Measurements from ENCODE around the gene KRTAP10-12.

The KRTAP10-12 gene

GRCh38 chr21:44664691-44665090 is 32.3 kb upstream of the KRTAP10-12 start:
- H3K27ac ChIP-seq = no peak overlapping the region
- TF ChIP-seq POLR2AphosphoS5 (IDR thresholded peaks at IDR 0.05; ENCODE audit: borderline replicate concordance, low read depth, low read length) = no peak
- no peak for TF ChIP-seq FOXP2 (optimal IDR thresholded peaks at IDR 0.05; ENCODE audit: control extremely low read depth, extremely low read length, insufficient read depth)
- no peak for TF ChIP-seq EZH2 (IDR thresholded peaks at IDR 0.05)
- no peak overlapping the region for H3K9ac ChIP-seq (ENCODE audit: insufficient read length)
- no peak for DNase-seq (ENCODE audit: low read depth, low spot score)
- peaks cover 11% of the 10 kb centered on the region for H3K9me3 ChIP-seq (ENCODE audit: low read depth, low read length)
- peaks cover 25% of the 10 kb centered on the region; the same call in 1 of the 2 replicates for H3K36me3 ChIP-seq (ENCODE audit: insufficient read depth, low read length)
- no peak overlapping the region for H3K4me3 ChIP-seq

DNA sequence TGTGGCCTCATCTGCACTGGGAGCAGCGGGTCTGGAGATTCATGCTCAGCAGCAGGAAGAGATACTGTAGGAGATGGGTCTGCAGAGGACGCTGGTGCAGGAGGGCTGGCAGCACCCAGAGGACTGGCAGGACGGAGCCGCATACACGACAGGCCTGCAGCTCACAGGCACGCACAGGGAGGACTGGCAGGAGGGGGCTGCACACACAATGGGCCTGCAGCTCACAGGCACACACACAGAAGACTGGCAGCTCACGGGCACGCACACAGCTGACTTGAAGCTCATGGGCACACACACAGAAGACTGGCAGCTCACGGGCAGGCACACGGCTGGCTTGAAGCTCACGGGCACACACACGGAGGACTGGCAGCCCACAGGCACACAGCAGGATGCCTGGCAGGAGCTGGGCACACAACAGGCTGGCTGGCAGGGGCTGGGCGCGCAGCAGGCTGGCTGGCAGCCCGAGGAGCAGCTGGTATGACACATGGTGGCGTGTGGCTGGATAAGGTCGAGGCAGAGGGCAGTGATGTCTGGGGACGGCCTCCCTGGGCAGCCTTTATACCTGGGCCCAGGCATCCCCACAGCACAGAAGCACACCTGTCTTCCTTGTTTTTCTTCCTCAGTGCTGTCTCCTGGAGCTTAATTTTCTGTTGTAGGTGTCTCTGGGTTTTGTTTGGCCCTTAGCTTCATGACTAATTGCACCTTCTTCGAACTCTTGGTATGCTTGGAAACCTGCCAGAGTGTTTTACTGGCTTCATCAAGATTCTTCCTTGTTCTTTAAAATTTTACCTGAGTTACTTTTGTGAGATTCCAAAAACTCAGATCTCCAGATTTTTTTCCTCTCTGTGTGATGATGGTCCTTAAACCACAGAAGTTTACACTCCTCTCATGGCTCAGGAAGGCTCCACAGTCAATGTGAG is 30.3 kb upstream of the KRTAP10-12 start, which contains the start of gene KRTAP12-2:
Gene KRTAP12-2 (minus strand): TSS at position 527 of the 920 bp plus-strand sequence. CDS start 41 bp downstream, at position 486.
- peaks cover 16% of the 10 kb centered on the region for H3K9me3 ChIP-seq (ENCODE audit: low read depth, low read length)
- no peak for DNase-seq (ENCODE audit: low read depth, low spot score)
- no peak within 1 kb of the TSS for H3K9ac ChIP-seq (ENCODE audit: insufficient read length)
- H3K27ac ChIP-seq = no peak within 1 kb of the TSS
- H3K4me3 ChIP-seq = no peak within 1 kb of the TSS
- no peak for TF ChIP-seq FOXP2 (optimal IDR thresholded peaks at IDR 0.05; ENCODE audit: control extremely low read depth, extremely low read length, insufficient read depth)
- TF ChIP-seq EZH2 (IDR thresholded peaks at IDR 0.05) = no peak
- TF ChIP-seq POLR2AphosphoS5 (IDR thresholded peaks at IDR 0.05; ENCODE audit: borderline replicate concordance, low read depth, low read length) = no peak
- H3K36me3 ChIP-seq (ENCODE audit: insufficient read depth, low read length) = peaks cover 18% of the 10 kb centered on the region; the same call in 1 of the 2 replicates

DNA sequence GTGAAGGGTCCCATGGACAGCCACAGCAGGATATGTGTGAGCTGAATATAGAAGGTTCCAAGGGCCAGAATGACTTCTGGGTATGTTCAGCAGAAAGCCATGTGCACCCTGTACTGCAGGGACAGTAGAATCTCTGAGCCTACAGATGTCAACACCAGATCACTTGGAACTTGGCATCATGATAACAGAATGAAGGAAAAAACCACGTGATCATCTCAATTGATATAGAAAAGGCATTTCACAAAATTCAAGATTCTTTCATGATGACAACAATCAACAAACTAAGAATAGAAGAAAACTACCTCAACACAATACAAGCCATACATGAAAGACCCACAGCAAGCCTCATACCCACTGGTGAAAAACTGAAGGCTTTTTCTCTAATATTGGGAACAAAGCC is 29.4 kb upstream of the KRTAP10-12 start:
- TF ChIP-seq EZH2 (IDR thresholded peaks at IDR 0.05) (no peak), FOXP2 (optimal IDR thresholded peaks at IDR 0.05; ENCODE audit: control extremely low read depth, extremely low read length, insufficient read depth) (no peak), POLR2AphosphoS5 (IDR thresholded peaks at IDR 0.05; ENCODE audit: borderline replicate concordance, low read depth, low read length) (no peak)
- Histone ChIP-seq H3K27ac (no peak overlapping the region), H3K9me3 (ENCODE audit: low read depth, low read length) (peaks cover 16% of the 10 kb centered on the region), H3K9ac (ENCODE audit: insufficient read length) (no peak overlapping the region), H3K4me3 (no peak overlapping the region), H3K36me3 (ENCODE audit: insufficient read depth, low read length) (peaks cover 18% of the 10 kb centered on the region; the same call in 1 of the 2 replicates)
- no peak for DNase-seq (ENCODE audit: low read depth, low spot score)

GRCh38 chr21:44670642-44671432 is 26.1 kb upstream of the KRTAP10-12 start:
- no peak for DNase-seq (ENCODE audit: low read depth, low spot score)
- H3K4me3 ChIP-seq = no peak overlapping the region
- no peak overlapping the region for H3K9ac ChIP-seq (ENCODE audit: insufficient read length)
- peaks cover 18% of the 10 kb centered on the region; the same call in 1 of the 2 replicates for H3K36me3 ChIP-seq (ENCODE audit: insufficient read depth, low read length)
- no peak overlapping the region for H3K27ac ChIP-seq
- no peak for TF ChIP-seq POLR2AphosphoS5 (IDR thresholded peaks at IDR 0.05; ENCODE audit: borderline replicate concordance, low read depth, low read length)
- peaks cover 15% of the 10 kb centered on the region for H3K9me3 ChIP-seq (ENCODE audit: low read depth, low read length)

DNA sequence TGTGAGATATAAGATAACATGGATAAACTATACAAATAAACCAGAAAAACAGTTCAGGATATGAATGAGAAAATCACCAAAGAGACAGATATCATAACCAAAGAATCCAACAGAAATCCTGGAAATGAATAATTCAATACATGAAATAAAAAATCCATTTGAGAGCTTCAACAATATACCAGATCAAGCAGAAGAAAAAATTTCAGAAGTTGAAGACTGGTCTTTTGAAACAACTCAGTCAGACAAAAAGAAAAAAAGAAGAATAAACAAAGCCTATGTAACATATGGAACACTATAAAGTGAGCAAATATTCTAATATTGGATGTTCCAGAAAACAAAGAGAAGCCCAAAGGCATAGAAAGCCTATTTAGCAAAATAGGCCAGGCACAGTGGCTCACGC is 25.1 kb upstream of the KRTAP10-12 start:
- no peak overlapping the region for H3K4me3 ChIP-seq
- no peak for DNase-seq (ENCODE audit: low read depth, low spot score)
- H3K27ac ChIP-seq = no peak overlapping the region
- no peak overlapping the region for H3K9ac ChIP-seq (ENCODE audit: insufficient read length)
- TF ChIP-seq POLR2AphosphoS5 (IDR thresholded peaks at IDR 0.05; ENCODE audit: borderline replicate concordance, low read depth, low read length) (no peak), EZH2 (IDR thresholded peaks at IDR 0.05) (no peak), FOXP2 (optimal IDR thresholded peaks at IDR 0.05; ENCODE audit: control extremely low read depth, extremely low read length, insufficient read depth) (no peak)
- peaks cover 11% of the 10 kb centered on the region; the same call in 1 of the 2 replicates for H3K36me3 ChIP-seq (ENCODE audit: insufficient read depth, low read length)
- peaks cover 15% of the 10 kb centered on the region for H3K9me3 ChIP-seq (ENCODE audit: low read depth, low read length)

DNA sequence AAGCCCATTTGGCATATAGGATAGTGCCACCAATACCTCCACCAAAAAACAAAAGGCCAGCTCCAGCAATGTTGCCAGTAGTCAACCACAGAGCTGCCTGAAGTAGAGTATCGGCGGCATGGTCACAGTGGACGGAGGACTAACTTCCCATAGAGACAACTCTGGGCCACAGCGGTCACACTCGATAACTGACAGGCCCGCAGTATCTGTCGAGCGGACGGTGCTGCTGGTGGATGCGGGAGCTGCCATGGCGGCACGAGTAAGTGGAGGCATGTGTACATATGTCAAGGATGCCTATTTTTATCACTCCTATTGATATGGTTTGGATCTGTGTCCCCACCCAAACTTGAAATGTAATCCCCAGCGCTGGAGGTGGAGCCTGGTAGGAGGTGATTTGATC is 19.1 kb upstream of the KRTAP10-12 start:
- Histone ChIP-seq H3K4me3 (no peak overlapping the region), H3K9ac (ENCODE audit: insufficient read length) (no peak overlapping the region), H3K9me3 (ENCODE audit: low read depth, low read length) (peaks cover 2% of the 10 kb centered on the region; the same call in 1 of the 2 replicates), H3K27ac (no peak overlapping the region), H3K36me3 (ENCODE audit: insufficient read depth, low read length) (peaks cover 14% of the 10 kb centered on the region; the same call in 1 of the 2 replicates)
- no peak for DNase-seq (ENCODE audit: low read depth, low spot score)
- TF ChIP-seq EZH2 (IDR thresholded peaks at IDR 0.05) (no peak), POLR2AphosphoS5 (IDR thresholded peaks at IDR 0.05; ENCODE audit: borderline replicate concordance, low read depth, low read length) (no peak), FOXP2 (optimal IDR thresholded peaks at IDR 0.05; ENCODE audit: control extremely low read depth, extremely low read length, insufficient read depth) (no peak)

GRCh38 chr21:44681152-44681551 is 15.8 kb upstream of the KRTAP10-12 start:
- H3K36me3 ChIP-seq (ENCODE audit: insufficient read depth, low read length) = peaks cover 14% of the 10 kb centered on the region; the same call in 1 of the 2 replicates
- no peak overlapping the region for H3K27ac ChIP-seq
- H3K4me3 ChIP-seq = no peak overlapping the region
- no peak for DNase-seq (ENCODE audit: low read depth, low spot score)
- no peaks in the 10 kb centered on the region for H3K9me3 ChIP-seq (ENCODE audit: low read depth, low read length)
- TF ChIP-seq EZH2 (IDR thresholded peaks at IDR 0.05) (no peak), FOXP2 (optimal IDR thresholded peaks at IDR 0.05; ENCODE audit: control extremely low read depth, extremely low read length, insufficient read depth) (no peak), POLR2AphosphoS5 (IDR thresholded peaks at IDR 0.05; ENCODE audit: borderline replicate concordance, low read depth, low read length) (no peak)
- no peak overlapping the region for H3K9ac ChIP-seq (ENCODE audit: insufficient read length)

Data from SK-N-MC (cell line).